HEK293 (cell line): ENCODE results near the gene CHERP.

Experiments
- CTCF ChIA-PET: fragments of 350-600 bp; formaldehyde crosslinking; extraction: SDS; loops from one replicate; lab custom pipeline; 2021; ENCODE audit warnings: antibody characterized with exemption; lab: Yijun Ruan, JAX
- POLR2A ChIA-PET: fragments of 300-600 bp; formaldehyde crosslinking; extraction: SDS; loops from one replicate; lab custom pipeline; 2020; ENCODE audit warnings: antibody characterized with exemption, inconsistent platforms; lab: Yijun Ruan, JAX
- H3K27ac ChIP-seq: fragments of 200-500 bp; sonication (Bioruptor generic); 2 replicates; pipeline ENCODE4 v1.5.1; 2014; ENCODE audit warnings: low read depth, low read length, control low read depth, inconsistent platforms; ENCODE audit errors: extremely low read depth
- H3K36me3 ChIP-seq, 2 experiments: fragments of 200-500 bp in 1 of 2; sonication (Bioruptor generic) in 1 of 2; 1 replicate in 1 of 2; 2 replicates in 1 of 2; pipeline ENCODE4 v1.5.1; 2014 to 2017; ENCODE audit warnings: inconsistent platforms in 2 of 2, low read length in 2 of 2; ENCODE audit not compliant: control insufficient read depth in 2 of 2, insufficient read depth in 1 of 2
- H3K4me1 ChIP-seq: fragments of 200-500 bp; sonication (Bioruptor generic); 2 replicates; pipeline ENCODE4 v1.5.1; 2014; ENCODE audit warnings: mild to moderate bottlenecking, low read length, inconsistent platforms; ENCODE audit not compliant: control insufficient read depth, insufficient read depth
- H3K4me3 ChIP-seq: 2 replicates; pipeline ENCODE4 v1.5.1; 2011; ENCODE audit warnings: low read depth, mild to moderate bottlenecking, control low read depth, low read length, moderate library complexity
- H3K9me3 ChIP-seq: fragments of 200-500 bp; sonication (Bioruptor generic); 2 replicates; pipeline ENCODE4 v1.5.1; 2014; ENCODE audit warnings: low read depth, low read length, inconsistent platforms; ENCODE audit not compliant: control insufficient read depth, insufficient read depth
- KLF16 ChIP-seq: fragments of 450-650 bp; formaldehyde crosslinking; IDR thresholded peaks from 2 replicates; pipeline ENCODE4 v1.5.1; 2017; ENCODE audit warnings: missing biosample characterization, missing genetic modification characterization
- OSR2 ChIP-seq: fragments of 450-650 bp; formaldehyde crosslinking; IDR thresholded peaks from 2 replicates; pipeline ENCODE4 v1.5.1; 2016; ENCODE audit warnings: missing biosample characterization, missing genetic modification characterization
- ZBTB17 ChIP-seq: fragments of 450-650 bp; formaldehyde crosslinking; IDR thresholded peaks from 2 replicates; pipeline ENCODE4 v1.5.1; 2016; ENCODE audit warnings: missing biosample characterization, missing genetic modification characterization
- ZBTB20 ChIP-seq: fragments of 450-650 bp; formaldehyde crosslinking; IDR thresholded peaks from 2 replicates; pipeline ENCODE4 v1.5.1; 2016; ENCODE audit warnings: missing biosample characterization, missing genetic modification characterization
- ZBTB8A ChIP-seq: fragments of 450-650 bp; formaldehyde crosslinking; IDR thresholded peaks from 2 replicates; pipeline ENCODE4 v1.5.1; 2016; ENCODE audit warnings: missing biosample characterization, missing genetic modification characterization
- ZNF24 ChIP-seq: fragments of 450-650 bp; formaldehyde crosslinking; IDR thresholded peaks from 2 replicates; pipeline ENCODE4 v1.5.1; 2016; ENCODE audit warnings: missing biosample characterization, missing genetic modification characterization
- ZNF324 ChIP-seq: fragments of 450-650 bp; formaldehyde crosslinking; IDR thresholded peaks from 2 replicates; pipeline ENCODE4 v1.5.1; 2016; ENCODE audit warnings: missing biosample characterization, missing genetic modification characterization
- ZNF335 ChIP-seq: fragments of 450-650 bp; formaldehyde crosslinking; conservative IDR thresholded peaks from 2 replicates; pipeline ENCODE4 v1.5.1; 2016; ENCODE audit warnings: missing biosample characterization, missing genetic modification characterization
- ZNF341 ChIP-seq: fragments of 450-650 bp; formaldehyde crosslinking; IDR thresholded peaks from 2 replicates; pipeline ENCODE4; 2016; ENCODE audit warnings: low read depth, missing biosample characterization, missing genetic modification characterization
- ZNF366 ChIP-seq: fragments of 450-650 bp; formaldehyde crosslinking; conservative IDR thresholded peaks from 2 replicates; pipeline ENCODE4 v1.5.1; 2016; ENCODE audit warnings: missing biosample characterization, missing genetic modification characterization
- ZNF626 ChIP-seq: fragments of 450-650 bp; sonication (Bioruptor Pico); formaldehyde crosslinking; IDR thresholded peaks from 2 replicates; pipeline ENCODE4 v1.5.1; 2018; ENCODE audit warnings: missing biosample characterization, missing genetic modification characterization, inconsistent platforms
- ZNF660 ChIP-seq: fragments of 450-650 bp; IDR thresholded peaks from 2 replicates; pipeline ENCODE4 v1.5.1; 2018; ENCODE audit warnings: missing biosample characterization, mild to moderate bottlenecking, missing genetic modification characterization
- ZNF677 ChIP-seq: fragments of 450-650 bp; IDR thresholded peaks from 2 replicates; pipeline ENCODE4 v1.5.0; 2018; ENCODE audit warnings: missing biosample characterization, mild to moderate bottlenecking, missing genetic modification characterization, moderate library complexity
- ZNF768 ChIP-seq: fragments of 450-650 bp; formaldehyde crosslinking; IDR thresholded peaks from 2 replicates; pipeline ENCODE4 v1.5.1; 2018; ENCODE audit warnings: missing biosample characterization, mild to moderate bottlenecking, missing genetic modification characterization
- ZNF777 ChIP-seq: fragments of 450-650 bp; formaldehyde crosslinking; IDR thresholded peaks from 2 replicates; pipeline ENCODE4 v1.5.1; 2017; ENCODE audit warnings: missing biosample characterization, missing genetic modification characterization, borderline replicate concordance
- TF ChIP-seq, protein P1 (sequence below): fragments of 450-650 bp; formaldehyde crosslinking; IDR thresholded peaks from 2 replicates; pipeline ENCODE4 v1.5.1; 2016; ENCODE audit warnings: missing biosample characterization, missing genetic modification characterization
- TF ChIP-seq, protein P2 (sequence below): fragments of 450-650 bp; formaldehyde crosslinking; optimal IDR thresholded peaks from 2 replicates; pipeline ENCODE3; 2016; ENCODE audit warnings: missing biosample characterization, mild to moderate bottlenecking, missing genetic modification characterization
- TF ChIP-seq, protein P3 (sequence below): fragments of 450-650 bp; formaldehyde crosslinking; conservative IDR thresholded peaks from 2 replicates; pipeline ENCODE4 v1.5.1; 2016; ENCODE audit warnings: low read depth, missing biosample characterization, missing genetic modification characterization

CHERP gene

DNA sequence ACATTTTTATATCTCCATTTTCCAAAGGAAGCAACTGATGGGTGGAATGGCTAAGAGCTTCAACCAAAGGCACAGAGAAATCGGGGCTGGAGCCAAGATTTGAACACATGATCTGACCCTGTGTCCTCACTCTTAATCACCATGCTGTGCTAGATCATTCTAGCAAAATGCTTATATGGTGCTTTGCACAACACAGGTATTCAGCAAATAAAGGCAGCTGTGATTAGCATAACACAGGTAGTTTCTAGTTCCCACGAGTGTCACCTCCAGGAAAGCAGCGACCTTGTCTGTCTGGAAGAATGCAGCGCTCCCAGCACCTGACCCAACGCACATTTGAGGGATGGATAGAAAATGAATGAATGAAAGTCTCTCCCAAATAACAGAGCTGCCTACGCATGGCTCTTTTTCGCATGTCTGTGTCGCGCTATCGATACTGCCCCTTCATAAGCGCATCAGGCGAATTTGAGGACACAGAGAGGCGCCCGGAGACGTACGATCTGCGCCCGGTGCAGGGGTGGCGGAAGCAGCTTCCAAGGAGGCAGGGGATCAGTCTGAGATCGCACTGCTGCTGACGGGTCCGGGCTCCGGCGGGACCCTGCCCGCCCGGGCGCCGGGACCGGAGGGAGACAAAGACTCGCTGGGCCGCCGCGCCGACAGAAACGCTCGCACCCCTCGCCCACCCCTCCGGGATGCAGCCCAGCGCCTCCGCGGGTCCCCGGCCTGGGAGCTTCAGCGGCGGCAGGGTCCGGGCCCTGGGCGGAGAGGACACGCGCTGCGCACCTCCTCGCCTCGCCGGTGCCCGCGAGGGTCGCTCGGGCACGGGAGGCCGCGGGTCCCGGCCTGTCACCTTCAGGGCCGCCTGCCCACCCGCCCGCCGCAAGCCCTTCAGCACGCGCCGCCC, 71.1 kb downstream of the CHERP start:
- Histone ChIP-seq H3K9me3 (no peaks in the 10 kb centered on the region), H3K4me1 (no peaks in the 10 kb centered on the region), H3K36me3 (no peaks in the 10 kb centered on the region), H3K27ac (peak overlapping the region; percentile 55; the same call in 1 of the 2 replicates), H3K4me3 (peak overlapping the region; percentile 77)
- TF ChIP-seq, protein P1, sequence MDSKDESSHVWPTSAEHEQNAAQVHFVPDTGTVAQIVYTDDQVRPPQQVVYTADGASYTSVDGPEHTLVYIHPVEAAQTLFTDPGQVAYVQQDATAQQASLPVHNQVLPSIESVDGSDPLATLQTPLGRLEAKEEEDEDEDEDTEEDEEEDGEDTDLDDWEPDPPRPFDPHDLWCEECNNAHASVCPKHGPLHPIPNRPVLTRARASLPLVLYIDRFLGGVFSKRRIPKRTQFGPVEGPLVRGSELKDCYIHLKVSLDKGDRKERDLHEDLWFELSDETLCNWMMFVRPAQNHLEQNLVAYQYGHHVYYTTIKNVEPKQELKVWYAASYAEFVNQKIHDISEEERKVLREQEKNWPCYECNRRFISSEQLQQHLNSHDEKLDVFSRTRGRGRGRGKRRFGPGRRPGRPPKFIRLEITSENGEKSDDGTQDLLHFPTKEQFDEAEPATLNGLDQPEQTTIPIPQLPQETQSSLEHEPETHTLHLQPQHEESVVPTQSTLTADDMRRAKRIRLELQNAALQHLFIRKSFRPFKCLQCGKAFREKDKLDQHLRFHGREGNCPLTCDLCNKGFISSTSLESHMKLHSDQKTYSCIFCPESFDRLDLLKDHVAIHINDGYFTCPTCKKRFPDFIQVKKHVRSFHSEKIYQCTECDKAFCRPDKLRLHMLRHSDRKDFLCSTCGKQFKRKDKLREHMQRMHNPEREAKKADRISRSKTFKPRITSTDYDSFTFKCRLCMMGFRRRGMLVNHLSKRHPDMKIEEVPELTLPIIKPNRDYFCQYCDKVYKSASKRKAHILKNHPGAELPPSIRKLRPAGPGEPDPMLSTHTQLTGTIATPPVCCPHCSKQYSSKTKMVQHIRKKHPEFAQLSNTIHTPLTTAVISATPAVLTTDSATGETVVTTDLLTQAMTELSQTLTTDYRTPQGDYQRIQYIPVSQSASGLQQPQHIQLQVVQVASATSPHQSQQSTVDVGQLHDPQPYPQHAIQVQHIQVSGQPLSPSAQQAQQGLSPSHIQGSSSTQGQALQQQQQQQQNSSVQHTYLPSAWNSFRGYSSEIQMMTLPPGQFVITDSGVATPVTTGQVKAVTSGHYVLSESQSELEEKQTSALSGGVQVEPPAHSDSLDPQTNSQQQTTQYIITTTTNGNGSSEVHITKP (tag by site-specific recombination): peak; percentile 85
- TF ChIP-seq, protein P2, sequence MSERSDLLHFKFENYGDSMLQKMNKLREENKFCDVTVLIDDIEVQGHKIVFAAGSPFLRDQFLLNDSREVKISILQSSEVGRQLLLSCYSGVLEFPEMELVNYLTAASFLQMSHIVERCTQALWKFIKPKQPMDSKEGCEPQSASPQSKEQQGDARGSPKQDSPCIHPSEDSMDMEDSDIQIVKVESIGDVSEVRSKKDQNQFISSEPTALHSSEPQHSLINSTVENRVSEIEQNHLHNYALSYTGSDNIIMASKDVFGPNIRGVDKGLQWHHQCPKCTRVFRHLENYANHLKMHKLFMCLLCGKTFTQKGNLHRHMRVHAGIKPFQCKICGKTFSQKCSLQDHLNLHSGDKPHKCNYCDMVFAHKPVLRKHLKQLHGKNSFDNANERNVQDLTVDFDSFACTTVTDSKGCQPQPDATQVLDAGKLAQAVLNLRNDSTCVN: peak; percentile 74
- TF ChIP-seq, protein P3, sequence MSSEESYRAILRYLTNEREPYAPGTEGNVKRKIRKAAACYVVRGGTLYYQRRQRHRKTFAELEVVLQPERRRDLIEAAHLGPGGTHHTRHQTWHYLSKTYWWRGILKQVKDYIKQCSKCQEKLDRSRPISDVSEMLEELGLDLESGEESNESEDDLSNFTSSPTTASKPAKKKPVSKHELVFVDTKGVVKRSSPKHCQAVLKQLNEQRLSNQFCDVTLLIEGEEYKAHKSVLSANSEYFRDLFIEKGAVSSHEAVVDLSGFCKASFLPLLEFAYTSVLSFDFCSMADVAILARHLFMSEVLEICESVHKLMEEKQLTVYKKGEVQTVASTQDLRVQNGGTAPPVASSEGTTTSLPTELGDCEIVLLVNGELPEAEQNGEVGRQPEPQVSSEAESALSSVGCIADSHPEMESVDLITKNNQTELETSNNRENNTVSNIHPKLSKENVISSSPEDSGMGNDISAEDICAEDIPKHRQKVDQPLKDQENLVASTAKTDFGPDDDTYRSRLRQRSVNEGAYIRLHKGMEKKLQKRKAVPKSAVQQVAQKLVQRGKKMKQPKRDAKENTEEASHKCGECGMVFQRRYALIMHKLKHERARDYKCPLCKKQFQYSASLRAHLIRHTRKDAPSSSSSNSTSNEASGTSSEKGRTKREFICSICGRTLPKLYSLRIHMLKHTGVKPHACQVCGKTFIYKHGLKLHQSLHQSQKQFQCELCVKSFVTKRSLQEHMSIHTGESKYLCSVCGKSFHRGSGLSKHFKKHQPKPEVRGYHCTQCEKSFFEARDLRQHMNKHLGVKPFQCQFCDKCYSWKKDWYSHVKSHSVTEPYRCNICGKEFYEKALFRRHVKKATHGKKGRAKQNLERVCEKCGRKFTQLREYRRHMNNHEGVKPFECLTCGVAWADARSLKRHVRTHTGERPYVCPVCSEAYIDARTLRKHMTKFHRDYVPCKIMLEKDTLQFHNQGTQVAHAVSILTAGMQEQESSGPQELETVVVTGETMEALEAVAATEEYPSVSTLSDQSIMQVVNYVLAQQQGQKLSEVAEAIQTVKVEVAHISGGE (tag by site-specific recombination): peak; percentile 31; the same call in 1 of the 2 replicates
- no peak for TF ChIP-seq ZBTB8A
- peak; percentile 69 for TF ChIP-seq ZNF341
- TF ChIP-seq ZBTB17 (tag by site-specific recombination): peak; percentile 79
- peak; percentile 69; the same call in 1 of the 2 replicates for TF ChIP-seq ZNF24 (tag by site-specific recombination)
- TF ChIP-seq ZNF768 (tag by site-specific recombination): no peak
- TF ChIP-seq ZNF660 (tag by site-specific recombination): 0 out of 2 replicates have a peak, but pooled peaks have one; percentile 42
- no peak for TF ChIP-seq ZNF626 (tag by site-specific recombination)
- no peak for TF ChIP-seq ZNF777 (tag by site-specific recombination)
- peak; percentile 83 for TF ChIP-seq ZNF335 (tag by site-specific recombination)
- TF ChIP-seq ZNF366 (tag by site-specific recombination): 0 out of 2 replicates have a peak, but pooled peaks have one; percentile 15
- peak; percentile 66; the same call in 1 of the 2 replicates for TF ChIP-seq ZBTB20
- 0 out of 2 replicates have a peak, but pooled peaks have one; percentile 3 for TF ChIP-seq ZNF677 (tag by site-specific recombination)
- no peak for TF ChIP-seq ZNF324
- TF ChIP-seq KLF16: no peak
- no peak for TF ChIP-seq OSR2 (tag by site-specific recombination)
- CTCF ChIA-PET: interaction anchor here (0.6 to 2.1 kb wide), 3 partner anchors 9 to 30 kb away, joined by 3 to 10 read pairs (median 6); no protein-coding TSS in a partner anchor
- POLR2A ChIA-PET: interaction anchor here (1.1 kb wide), 2 partner anchors 23 to 28 kb away, joined by 4 to 6 read pairs; no protein-coding TSS in a partner anchor
